Measurements from ENCODE around the gene ASIC4.

The ASIC4 gene

GRCh38 chr2:219516888-219517287 is 2.6 kb downstream of the ASIC4 start:
- no peak for DNase-seq

DNA sequence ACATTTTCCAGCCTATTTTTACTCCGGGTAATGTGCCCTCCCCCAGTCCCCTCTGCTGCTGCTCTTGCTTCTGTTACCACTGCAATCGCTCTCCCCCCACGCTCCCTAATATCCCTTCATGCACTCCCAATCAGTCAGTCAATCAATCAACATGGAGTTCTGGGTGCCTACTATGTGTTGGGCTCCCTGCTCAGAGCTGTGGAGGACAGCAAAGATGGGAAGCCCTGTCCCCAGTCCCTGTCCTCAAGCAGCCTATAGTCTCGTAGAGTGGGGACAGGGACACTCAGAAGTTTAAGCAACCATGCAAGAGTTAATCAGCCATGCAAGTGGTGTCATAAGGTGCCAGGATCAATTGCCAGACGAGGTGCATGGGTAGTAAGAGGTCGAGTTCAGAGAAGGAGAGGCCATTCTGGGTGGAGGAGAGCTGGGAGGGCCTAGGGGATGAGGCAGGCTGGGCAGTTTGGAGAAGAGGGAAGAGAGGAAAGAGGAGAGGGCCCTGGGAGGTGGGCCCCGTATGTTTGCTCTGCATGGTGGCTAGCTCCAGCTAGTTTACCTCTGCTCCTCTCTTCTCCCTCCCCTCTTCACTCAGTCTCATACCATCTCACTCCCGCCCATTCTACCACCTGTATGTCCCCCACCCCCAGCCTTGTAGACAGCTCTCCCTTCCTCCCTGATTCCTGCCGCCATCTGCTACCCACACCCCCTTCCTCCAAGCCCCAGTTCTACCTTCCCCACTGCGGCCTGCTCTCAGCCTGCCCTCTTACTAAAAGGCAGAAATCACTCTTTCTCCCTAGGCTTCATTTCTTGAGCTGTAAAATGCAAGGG is 3.9 kb downstream of the ASIC4 start:
- no peak for DNase-seq

DNA sequence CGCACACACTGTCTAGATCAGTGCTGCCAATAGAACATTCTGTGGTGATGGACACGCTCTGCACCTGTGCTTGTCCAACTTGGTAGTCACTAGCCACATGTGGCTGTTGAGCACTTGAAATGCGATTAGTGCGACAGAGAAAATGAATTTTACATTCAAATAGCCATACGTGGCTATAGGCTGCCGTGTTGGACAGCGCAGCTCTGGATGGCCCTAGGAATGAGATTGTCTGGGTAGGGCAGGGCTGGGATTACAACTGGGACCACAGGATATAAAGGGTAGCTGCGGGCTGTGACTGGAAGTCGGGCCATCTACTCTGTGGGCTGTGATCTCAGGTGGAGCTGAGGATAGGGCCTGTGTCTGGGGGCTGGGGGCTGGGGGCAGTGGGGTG is 5.2 kb downstream of the ASIC4 start:
- no peak for DNase-seq

- DNase-seq: no peak
Observed at GRCh38 chr2:219520079-219520478, 5.8 kb downstream of the ASIC4 start.

DNA sequence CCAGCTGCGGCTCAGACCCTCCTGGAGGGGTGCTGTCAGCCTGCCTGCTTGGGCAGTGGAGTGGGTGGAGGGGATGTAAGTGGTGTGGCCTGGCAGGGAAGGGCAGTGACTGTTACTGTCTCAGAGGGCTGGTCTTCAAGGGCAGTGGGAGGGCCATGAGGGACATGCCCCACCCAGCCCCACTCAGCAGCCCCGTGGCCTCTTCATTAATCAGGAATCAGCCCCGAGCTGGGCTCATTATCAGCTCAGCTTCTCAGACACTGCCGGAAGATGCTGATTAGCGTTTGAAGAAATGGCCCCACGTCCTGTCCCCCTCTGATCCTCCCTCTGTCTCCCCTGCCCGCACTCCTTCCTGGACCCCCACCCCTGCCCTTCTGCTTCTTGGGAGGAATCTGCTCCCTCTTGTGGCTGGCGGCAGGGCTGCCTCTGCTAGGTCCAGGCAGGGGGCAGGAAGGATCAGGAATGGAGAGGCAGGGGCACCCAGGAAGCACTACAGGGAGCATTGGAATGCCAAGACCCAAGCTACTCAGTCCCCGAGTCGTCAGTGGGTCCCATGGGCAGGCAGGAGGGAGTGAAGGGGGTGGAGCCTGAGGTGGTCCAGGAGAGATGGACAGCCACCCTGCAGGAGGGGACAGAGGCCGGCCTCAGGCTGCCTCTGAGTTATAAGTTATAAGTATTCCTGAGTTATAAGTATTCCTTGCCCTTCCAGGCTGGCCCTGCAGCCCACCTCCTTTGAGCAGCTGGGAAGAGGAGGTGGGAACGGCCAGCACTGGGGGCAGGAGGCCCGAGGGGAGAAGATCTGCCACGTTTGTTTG is 7.0 kb downstream of the ASIC4 start:
- DNase-seq: no peak

DNA sequence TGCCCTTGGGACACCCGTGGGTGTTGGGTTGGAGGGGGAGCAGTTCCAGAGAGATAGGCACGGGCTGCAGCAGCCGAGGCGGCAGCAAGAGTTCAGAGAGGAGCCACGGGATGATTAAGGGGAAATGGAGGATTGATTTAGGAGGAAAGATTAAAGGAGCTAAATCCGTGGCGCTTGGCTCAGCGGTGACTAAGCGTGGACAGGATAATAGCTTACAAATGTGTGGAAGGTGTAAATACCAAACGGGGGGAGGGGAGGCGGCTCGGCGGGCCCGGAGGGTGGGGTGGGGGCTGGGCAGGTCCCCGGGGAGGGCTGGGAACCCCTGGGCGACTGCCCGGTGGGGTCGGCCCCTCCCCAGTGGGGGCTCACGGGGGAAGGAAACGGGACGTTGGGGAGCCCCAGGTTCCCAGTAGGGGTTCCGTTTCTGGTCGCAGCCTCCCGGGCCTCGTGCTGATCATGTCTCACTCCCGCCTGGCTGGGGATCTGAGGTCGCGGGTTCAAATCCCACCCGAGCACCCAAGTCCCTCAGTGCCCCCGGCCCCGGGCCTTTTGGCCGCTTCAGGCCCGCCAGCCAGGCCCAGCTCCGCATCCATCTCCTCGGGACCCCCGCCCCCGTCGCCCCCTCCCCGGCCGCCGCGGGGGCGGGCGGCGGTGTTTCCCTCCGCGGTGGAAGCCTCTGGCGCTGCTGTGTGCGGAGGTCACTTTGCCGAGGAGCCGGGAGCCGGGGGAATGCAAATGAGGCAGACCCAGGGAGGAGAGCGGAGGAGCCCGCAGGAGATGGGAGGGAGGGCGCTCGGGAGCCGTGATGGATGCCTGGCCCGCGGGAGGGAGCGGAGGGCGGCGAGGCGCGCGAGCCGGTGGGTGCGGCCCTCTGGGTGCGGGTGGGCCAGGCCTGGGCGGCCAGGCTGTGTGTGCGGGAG is 8.1 kb downstream of the ASIC4 start:
- DNase-seq: no peak

- DNase-seq: no peak
Observed at GRCh38 chr2:219523031-219523671, 8.9 kb downstream of the ASIC4 start.

DNA sequence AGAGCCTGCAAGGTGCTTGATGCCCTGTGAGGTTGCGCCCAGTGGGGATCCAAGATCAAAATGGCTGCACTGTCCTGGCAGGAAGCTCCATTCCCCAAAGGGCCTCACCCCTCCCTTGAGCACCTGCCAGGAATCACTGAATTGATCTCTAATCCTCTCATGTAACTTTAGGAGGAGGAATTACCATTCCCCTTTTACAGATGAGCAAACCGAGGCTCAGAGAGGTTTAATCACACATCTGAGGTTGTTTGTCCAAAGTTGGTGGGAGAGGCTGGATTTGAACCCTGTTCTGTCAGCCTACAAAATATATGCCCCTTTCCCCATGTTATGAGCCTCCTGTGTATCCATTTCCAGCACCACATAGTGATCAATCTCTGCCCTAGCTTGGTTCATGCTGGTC is 10.5 kb downstream of the ASIC4 start:
- no peak for DNase-seq

- DNase-seq: no peak
Observed at GRCh38 chr2:219525533-219526232, 11.4 kb downstream of the ASIC4 start.

- DNase-seq: no peak
Observed at GRCh38 chr2:219526320-219527075, 12.2 kb downstream of the ASIC4 start.

- no peak for DNase-seq
Observed at GRCh38 chr2:219527076-219527394, 12.8 kb downstream of the ASIC4 start.

- no peak for DNase-seq
Observed at GRCh38 chr2:219527472-219527871, 13.2 kb downstream of the ASIC4 start.

DNA sequence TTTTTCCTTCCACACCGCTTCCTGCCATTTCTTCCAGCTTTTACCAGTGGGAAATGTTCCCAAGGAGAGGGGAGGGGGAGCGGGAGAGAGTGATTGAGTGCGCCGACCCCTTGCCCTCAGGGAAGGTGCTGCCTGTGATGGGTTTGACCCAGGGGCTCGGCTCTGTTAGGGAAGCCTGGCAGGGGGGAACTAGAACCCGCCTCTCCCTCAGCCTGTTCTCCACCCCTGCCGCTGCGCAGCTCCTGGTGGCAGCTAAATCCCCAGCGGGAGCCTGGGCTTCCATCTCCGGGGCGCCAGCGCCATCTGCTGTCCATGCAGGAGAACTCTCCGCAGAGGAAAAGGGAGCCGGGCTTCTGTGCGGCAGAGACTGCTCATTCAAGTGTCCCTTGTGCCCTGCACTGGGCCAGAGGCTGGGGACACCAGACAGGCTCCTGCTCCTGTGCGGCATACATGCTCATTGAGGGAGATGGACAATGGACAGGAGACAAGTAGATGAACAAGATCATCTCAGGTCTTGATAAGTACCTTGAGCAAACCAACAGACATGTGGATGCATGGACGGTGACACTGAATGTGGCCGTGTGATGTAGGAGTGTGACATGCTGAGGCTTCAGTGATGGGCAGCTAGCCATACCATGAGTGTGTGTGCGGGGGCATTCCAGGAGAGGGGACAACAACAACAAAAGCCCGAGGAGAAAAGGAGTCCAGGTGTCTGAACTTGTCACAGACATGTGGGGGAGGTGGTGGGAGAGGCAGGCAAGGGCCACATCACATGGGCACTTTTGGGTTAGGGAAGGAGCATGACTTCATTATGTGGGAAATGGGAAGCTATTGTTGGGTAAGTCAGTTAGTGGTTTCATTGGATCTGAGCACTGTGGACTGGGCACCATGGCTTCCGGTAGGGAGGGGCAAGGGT is 16.0 kb downstream of the ASIC4 start:
- peak; percentile 87 to 90 for DNase-seq

- DNase-seq: no peak
Observed at GRCh38 chr2:219531639-219532377, 17.5 kb downstream of the ASIC4 start.

DNA sequence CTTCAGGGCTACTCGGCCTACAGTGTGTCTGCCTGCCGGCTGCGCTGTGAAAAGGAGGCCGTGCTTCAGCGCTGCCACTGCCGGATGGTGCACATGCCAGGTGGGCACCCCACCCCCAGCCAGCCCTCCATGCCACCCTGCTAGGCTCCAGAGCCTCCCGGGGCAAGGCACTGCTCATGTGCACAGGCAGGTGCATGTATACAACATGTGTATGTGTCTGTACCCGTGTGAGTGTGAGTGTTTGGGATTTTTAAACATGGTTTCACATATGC is 18.0 kb downstream of the ASIC4 start:
- no peak for DNase-seq

- no peak for DNase-seq
Observed at GRCh38 chr2:219533930-219534661, 19.8 kb downstream of the ASIC4 start.

DNA sequence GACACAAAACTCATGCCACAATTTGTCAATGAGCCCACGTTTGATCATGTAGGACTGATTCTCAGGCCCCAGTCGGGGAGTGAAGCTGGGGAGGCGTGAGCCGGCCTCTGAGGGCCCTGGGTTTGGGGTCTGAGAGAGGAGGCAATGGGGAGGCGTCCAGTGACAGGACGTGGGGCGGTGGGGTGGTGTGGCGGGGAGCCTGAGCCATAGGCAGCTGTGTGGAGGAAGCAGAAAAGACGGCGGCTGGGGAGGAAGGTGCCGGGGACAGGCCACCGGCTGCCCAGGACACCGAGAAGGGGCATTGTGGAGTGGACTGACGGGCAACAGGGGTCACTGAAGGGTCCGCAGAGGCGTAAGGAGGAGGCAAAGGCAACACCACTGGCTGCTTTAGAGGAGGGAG is 22.1 kb downstream of the ASIC4 start:
- DNase-seq: no peak

- DNase-seq: no peak
Observed at GRCh38 chr2:219536967-219537366, 22.7 kb downstream of the ASIC4 start.

All from inflammatory macrophage (primary cell).